Activated CD4-positive, alpha-beta T cell treated with anti-CD3 and anti-CD28 coated beads, Interleukin-2, amount 50 U/mL, for 4 hours (primary cell): ENCODE data around the gene ZDHHC18.
"Not testable (repeated sequence)": the region's sequence is repeated elsewhere in the genome, so short reads cannot be mapped to it uniquely, and the experiment has no call there.

Source experiments
- DNase-seq, 2 experiments: peaks; one replicate each; pipeline ENCODE4 v3.0.0-alpha.2; 2020

ZDHHC18 gene

DNA sequence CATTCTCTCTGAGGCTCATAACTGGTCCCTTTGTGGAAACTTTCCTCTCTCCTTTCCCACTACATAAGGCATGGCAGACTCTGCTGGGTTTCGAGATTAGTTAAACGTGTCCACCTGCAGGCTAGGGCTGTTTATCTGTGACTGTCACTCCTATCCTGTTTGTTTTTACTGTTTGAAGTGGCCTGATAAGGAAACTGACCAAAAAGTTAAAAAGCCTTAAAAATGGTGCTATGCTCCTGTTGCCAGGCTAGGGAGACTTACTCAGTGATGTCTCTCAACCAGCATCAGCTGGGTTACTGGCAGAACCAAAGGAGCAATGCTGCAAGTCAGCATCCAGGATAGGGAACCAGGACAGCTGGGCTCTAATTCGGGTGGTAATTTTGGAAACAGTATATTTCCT, 34.9 kb upstream of the ZDHHC18 start:
- no peak for DNase-seq

- no peak for DNase-seq
Measured at GRCh38 chr1:26792924-26793323, 33.6 kb upstream of the ZDHHC18 start.

DNA sequence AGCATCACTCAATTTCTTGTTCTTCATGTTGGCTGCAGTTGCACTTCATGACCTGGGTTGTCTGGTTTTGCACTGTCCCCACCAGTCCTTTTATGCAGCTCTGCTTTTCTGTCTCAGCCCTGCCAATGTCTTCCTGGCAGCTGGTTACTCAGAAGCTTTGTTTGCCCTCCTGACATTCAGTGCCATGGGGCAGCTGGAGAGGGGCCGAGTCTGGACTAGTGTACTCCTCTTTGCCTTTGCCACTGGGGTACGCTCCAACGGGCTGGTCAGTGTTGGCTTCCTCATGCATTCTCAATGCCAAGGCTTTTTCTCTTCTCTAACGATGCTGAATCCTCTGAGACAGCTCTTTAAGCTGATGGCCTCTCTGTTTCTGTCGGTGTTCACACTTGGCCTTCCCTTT, 32.1 kb upstream of the ZDHHC18 start:
- DNase-seq, result no peak

- DNase-seq, result no peak
Measured at GRCh38 chr1:26797627-26798026, 28.9 kb upstream of the ZDHHC18 start.

DNA sequence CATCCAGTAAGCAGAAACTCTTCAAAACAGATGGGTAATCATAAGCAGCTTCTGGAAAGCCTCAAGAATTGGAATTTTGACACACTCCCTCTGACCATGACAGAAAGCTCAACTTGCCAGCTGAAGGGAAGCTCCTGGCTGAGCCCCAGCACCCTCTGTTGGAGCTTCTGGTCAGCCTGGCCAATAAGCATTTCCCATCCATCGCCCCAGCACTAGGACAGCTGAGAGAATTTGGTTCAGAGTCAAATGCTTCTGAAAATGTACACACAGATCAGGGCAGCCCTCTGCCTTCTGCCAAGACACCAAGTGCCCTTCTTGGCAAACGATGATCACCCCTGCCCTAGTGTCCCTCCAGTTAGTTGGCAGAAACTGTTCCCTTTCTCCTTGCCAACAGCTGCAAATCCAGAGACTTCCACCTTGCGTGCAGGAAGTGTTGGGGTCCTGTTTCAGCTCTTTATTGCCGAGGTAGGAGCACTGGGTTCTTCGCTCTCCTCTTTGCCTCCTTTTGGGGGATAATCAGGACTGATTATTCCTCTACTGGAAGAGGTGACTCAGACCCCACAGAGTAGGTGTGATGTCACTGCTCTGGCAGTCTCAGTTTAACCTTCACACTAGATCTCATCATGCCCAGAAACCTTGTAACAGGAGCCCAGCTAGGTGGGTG, 26.9 kb upstream of the ZDHHC18 start:
- peak in 1 of 2 experiments; percentile 21 for DNase-seq

GRCh38 chr1:26803932-26804331, 22.6 kb upstream of the ZDHHC18 start:
- DNase-seq, result not testable (repeated sequence)

DNA sequence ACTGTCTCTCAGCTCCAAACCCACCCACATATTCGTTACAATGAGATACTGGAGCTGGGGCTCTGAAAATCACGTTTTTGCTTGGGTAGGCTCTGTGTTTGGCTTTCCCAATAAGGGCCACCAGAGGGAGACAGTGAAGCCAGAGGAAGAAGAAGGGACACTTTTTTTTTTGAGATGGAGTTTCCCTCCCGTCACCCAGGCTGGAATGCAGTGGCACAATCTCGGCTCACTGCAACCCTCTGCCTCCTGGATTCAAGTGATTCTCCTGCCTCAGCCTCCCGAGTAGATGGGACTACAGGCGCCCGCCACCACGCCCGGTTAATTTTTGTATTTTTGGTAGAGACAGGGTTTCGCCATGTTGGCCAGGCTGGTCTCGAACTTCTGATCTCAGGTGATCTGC, 16.4 kb upstream of the ZDHHC18 start:
- peak; percentile 76 to 77 for DNase-seq

- no peak for DNase-seq
Measured at GRCh38 chr1:26811057-26811456, 15.4 kb upstream of the ZDHHC18 start.

DNA sequence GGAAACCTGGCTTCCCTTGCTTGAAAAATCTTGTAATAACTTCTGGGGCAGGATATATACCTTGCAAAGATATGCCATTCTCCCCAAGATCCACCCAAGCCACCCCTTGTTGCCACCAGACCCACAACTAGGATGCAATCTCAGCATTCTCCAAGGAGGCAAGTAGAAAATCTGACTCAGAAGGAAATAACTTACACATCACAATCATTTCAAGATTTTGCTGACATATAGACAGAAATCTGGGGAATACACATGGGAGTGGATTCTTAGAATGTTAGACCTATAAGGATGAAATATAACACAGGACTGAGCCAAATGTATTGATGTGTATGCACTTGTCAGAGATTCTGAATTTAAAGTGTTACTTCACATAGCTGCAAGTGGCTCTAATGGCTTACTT, 14.8 kb upstream of the ZDHHC18 start:
- no peak for DNase-seq

GRCh38 chr1:26814377-26814776, 12.1 kb upstream of the ZDHHC18 start:
- no peak for DNase-seq

- no peak for DNase-seq
Measured at GRCh38 chr1:26814893-26815292, 11.6 kb upstream of the ZDHHC18 start.

GRCh38 chr1:26820784-26821269, 5.7 kb upstream of the ZDHHC18 start:
- peak; percentile 16 to 24 for DNase-seq

DNA sequence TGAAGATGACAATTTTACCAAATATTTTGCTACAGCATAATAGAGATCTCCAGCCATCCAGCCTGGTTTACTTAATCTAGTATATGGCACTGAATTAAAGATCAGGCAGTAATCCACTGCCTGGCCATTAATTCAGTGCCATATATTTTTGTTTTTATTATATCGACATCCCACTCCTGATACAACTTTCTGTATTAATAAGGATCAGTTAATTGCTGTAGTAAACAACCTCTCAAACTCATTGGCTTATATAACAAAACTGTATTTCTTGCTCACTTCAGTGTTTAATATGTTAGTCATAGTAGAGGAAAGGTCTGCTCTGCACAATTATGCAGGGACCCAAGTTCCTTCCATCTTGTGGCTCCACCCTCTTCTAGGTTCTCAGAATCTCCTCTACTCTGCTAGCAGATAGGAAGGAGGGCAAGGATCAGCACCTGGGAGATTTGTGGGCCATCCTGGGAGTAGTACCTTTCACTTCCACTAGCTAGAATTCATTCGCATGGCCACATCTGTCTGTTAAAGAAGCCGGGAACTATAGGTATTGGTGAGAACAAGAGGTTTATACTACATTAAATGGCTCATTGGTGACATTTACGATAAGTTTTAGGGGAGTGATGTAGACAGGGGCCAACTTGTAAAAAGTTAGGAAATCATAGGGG, 3.6 kb upstream of the ZDHHC18 start:
- no peak for DNase-seq

DNA sequence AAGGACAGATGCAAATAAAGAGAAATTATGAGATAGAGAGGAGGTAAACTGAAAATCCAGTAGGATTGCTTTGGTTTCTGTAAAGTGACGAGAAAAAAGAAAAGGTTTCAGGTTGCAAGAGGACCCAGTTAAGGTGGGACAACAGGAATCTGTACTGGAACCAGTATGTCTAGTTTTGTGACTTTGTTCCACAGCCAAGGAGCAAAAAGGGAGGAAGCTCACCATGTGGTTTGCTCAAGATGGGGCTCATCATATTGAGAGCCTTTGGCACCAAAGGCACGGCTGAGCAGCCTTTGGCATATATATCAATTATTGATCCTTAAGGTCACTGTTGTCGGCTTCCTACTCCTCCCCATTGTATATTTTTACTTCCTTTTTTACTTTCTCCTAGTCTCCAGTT, 1.8 kb upstream of the ZDHHC18 start:
- no peak for DNase-seq

DNA sequence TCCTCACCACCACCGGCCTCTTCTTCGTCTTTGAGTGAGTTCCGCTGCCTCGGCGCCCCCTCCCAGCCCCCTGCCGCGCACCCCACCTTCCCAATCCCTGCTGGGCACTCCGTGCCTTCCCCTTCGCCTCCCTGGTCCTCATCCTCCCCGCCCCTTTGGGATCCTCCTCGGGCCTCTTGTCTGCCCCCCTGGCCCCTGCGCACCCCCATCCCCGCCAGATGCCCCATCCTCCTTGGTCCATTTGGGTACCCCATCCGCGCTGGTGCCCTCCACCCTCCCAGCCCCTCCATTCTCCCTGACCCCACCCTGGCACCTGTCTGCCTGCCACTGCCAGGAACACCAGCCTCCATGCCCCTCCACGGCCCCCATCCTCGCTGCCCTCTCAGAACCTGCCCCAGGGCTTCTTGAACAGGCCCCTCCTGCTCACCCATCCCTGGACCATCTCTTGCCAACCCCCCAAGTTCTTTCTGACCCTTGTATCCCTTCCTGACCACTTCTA, 667 bp downstream of the ZDHHC18 start:
- DNase-seq, result no peak

- DNase-seq, result no peak
Measured at GRCh38 chr1:26827663-26828062, 1.2 kb downstream of the ZDHHC18 start.

- peak in 1 of 2 experiments; percentile 26 for DNase-seq
Measured at GRCh38 chr1:26828411-26828991, 2.0 kb downstream of the ZDHHC18 start.

DNA sequence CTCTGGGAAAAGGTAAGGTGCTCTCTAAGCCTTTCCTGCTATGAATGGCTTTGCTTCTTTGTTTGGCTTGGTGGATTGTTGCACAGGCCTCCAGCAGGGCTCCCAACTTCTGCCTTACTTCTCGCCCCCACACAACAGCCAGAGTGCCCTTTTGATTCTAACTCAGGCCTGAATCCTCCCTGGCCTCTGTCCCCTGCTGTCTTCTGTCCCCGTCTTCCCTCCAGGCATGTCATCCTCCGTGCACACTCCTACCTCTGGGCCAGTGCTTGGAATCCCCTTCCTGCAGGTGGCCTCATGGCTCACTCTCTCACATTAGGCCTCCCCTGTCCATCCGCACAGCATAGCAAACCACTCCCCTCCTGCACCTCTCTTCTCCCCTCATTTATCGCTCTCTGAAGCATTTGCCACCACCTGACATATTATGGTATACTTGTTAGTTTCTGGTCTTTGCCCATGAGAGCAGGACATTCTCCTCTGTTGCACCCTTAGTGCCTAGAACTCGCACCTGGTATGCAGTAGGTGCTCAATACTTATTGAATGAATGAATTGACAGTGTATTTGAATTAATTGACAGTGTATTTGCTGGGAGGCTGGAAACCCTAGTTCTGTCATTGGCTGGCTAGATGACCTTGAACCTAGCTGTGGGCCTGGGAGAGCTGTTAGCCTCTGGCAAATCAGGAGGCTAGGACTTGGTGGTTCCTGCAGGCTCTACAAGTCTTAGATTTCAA, 2.9 kb downstream of the ZDHHC18 start:
- no peak for DNase-seq

DNA sequence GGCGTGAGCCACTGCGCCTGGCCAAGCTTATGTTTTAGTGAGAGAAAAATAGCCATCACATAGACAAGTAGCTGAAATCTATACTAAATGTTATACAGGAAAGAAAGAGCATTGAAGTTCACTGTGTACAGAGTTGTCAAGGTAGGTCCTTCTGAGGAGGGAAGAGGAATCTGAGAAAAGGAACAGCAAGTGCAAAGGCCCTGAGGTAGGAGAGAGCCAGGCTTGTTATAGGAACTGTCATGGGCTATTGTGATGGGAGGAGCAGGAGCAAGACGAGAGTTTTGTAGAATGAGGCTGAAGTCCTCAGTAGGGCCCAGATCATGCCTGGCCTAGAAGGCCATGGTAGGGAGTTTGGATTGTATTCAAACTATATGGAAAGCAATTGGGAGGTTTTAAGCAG, 4.6 kb downstream of the ZDHHC18 start:
- no peak for DNase-seq

GRCh38 chr1:26831546-26832248, 5.2 kb downstream of the ZDHHC18 start:
- no peak for DNase-seq

DNA sequence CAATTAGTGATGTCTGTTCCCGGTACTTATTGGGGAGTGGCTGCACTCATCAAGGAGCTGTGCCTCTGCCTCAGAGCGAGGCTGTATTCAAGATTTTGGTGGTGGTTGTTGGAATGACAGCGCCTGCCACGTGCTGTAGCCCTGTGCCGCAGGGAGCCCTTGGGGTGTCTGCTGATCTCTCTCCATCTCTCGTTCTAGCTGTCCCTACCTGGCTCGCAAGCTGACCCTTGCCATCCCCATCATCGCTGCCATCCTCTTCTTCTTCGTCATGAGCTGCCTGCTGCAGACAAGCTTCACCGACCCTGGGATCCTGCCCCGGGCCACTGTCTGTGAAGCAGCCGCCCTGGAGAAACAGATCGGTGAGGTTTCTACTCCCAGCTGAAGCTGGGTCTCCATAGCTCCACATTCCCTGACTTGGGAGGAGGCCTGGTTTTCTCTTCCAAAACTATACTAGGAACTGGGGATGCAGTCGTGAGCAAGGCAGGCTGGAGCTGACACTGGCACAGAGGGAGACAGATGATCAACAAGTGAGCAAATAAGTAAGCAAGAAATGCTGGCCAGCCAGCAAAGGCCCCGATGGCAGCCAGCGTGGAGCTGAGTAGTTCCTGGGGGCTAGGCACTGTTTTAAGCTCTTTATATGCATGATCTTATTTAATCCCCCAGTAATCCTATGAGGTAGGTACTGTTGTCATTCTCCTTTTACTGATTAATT, 5.9 kb downstream of the ZDHHC18 start:
- no peak for DNase-seq
